Measurements from ENCODE around the gene BAIAP3. TPM values are rescaled to one million over a fixed set of nuclear protein-coding genes. Genes with fewer than 3 reads are reported as not detected.

Gene BAIAP3
- total and polyA plus RNA-seq, 2 of the 4 experiments (the other 2 are of a cell fraction), result 0.36 to 0.65 TPM

GRCh38 chr16:1283996-1284616, 49.3 kb upstream of the BAIAP3 start:
- Histone ChIP-seq H3K23ac (ENCODE audit: low read depth, low read length) (no peak overlapping the region), H2BK15ac (ENCODE audit: low read depth, low read length) (no peak overlapping the region), H3K18ac (ENCODE audit: low read depth, low read length) (no peak overlapping the region), H3K4ac (ENCODE audit: low read depth, low read length) (no peak overlapping the region), H2AK9ac (replicated peaks; ENCODE audit: low read depth, low read length, poor library complexity) (no peak overlapping the region), H4K20me1 (ENCODE audit: insufficient read depth, low read length) (no peaks in the 10 kb centered on the region), H3K36me3 (ENCODE audit: control insufficient read depth, insufficient read depth, low read length) (no peaks in the 10 kb centered on the region), H2BK20ac (ENCODE audit: low read depth, low read length) (no peak overlapping the region), H4K91ac (ENCODE audit: insufficient read depth, low read depth, low read length) (no peak overlapping the region), H2BK5ac (ENCODE audit: low read depth, low read length, poor library complexity, severe bottlenecking) (no peak overlapping the region), H3K27me3 (ENCODE audit: control insufficient read depth, insufficient read depth, low read length) (peaks cover 74% of the 10 kb centered on the region), H3K14ac (replicated peaks; ENCODE audit: low read depth, low read length) (no peak overlapping the region), H3K9me1 (ENCODE audit: insufficient read depth, low read length) (no peaks in the 10 kb centered on the region), H3K56ac (ENCODE audit: extremely low read depth, insufficient read depth, low read length) (no peak overlapping the region), H2AK5ac (ENCODE audit: low read depth, low read length) (no peak overlapping the region), H3K4me1 (ENCODE audit: control insufficient read depth, insufficient read depth, low read length) (no peaks in the 10 kb centered on the region), H3K4me3 (ENCODE audit: insufficient read depth, low read depth, low read length) (no peak overlapping the region), H4K8ac (ENCODE audit: low read depth in 2 of 2, low read length in 2 of 2) (no peak overlapping the region), H2BK120ac (ENCODE audit: low read depth, low read length) (no peak overlapping the region), H3K79me1 (ENCODE audit: low read depth in 1 of 2, low read length in 2 of 2) (no peaks in the 10 kb centered on the region), H3K9ac (ENCODE audit: low read depth, low read length) (no peak overlapping the region), H4K5ac (ENCODE audit: low read depth, low read length) (no peak overlapping the region), H3K27ac (ENCODE audit: insufficient read depth, low read length) (no peak overlapping the region), H2AFZ (replicated peaks; ENCODE audit: low read length, poor library complexity) (no peak overlapping the region), H3K4me2 (ENCODE audit: low read depth, low read length) (no peak overlapping the region), H3K9me3 (ENCODE audit: control insufficient read depth, insufficient read depth, low read length) (no peaks in the 10 kb centered on the region)
- in situ Hi-C loops (cut with MboI; ENCODE audit: low sequenced_read_pairs), result no loop called here
- WGBS, 2 experiments (ENCODE audit: extremely low coverage in 2 of 2, insufficient read length in 1 of 2), result 35% methylated on average over 7 of the region's 16 CpGs; no CpG with 5 or more reads in 1 of the 2 experiments
- ChIA-PET CTCF (no interaction called here), POLR2A (ENCODE audit: unreplicated experiment) (no interaction called here)
- intact Hi-C loops (cut with micrococcal nuclease), result no loop called here
- ATAC-seq (ENCODE audit: low read depth), result no peak
- BruUV-seq (replicated peaks), result no TSS peak
- dilution Hi-C loops (cut with HindIII; ENCODE audit: low sequenced_read_pairs, unreplicated experiment), result no loop called here
- no peak for TF ChIP-seq ELK1 (IDR thresholded peaks at IDR 0.05; ENCODE audit: borderline replicate concordance, low read depth, low read length)
- no peak for TF ChIP-seq CTCF (conservative IDR thresholded peaks at IDR 0.05; ENCODE audit: low read depth, low read length)
- no peak for TF ChIP-seq USF2 (IDR thresholded peaks at IDR 0.05; ENCODE audit: low read depth, low read length)
- TF ChIP-seq SMC3 (IDR thresholded peaks at IDR 0.05; ENCODE audit: low read depth, low read length), result no peak
- TF ChIP-seq RFX5 (IDR thresholded peaks at IDR 0.05; ENCODE audit: low read depth, low read length), result no peak
- TF ChIP-seq MAZ (IDR thresholded peaks at IDR 0.05; ENCODE audit: borderline replicate concordance, low read depth, low read length), result no peak
- TF ChIP-seq CEBPB (IDR thresholded peaks at IDR 0.05; ENCODE audit: low read depth, low read length), result no peak
- no peak for TF ChIP-seq BHLHE40 (IDR thresholded peaks at IDR 0.05; ENCODE audit: low read depth, low read length)
- TF ChIP-seq FOS (IDR thresholded peaks at IDR 0.05; ENCODE audit: low read depth, low read length), result no peak
- TF ChIP-seq RCOR1 (IDR thresholded peaks at IDR 0.05; ENCODE audit: insufficient replicate concordance, low read length), result no peak
- TF ChIP-seq POLR2A (IDR thresholded peaks at IDR 0.05; ENCODE audit: low read depth, low read length), result no peak
- no peak for TF ChIP-seq MAFK (IDR thresholded peaks at IDR 0.05; ENCODE audit: low read depth, low read length)
- TF ChIP-seq NFE2L2 (IDR thresholded peaks at IDR 0.05; ENCODE audit: low read depth, low read length), result no peak
- no peak for TF ChIP-seq CHD1 (IDR thresholded peaks at IDR 0.05; ENCODE audit: low read depth, low read length)
- TF ChIP-seq MXI1 (IDR thresholded peaks at IDR 0.05; ENCODE audit: borderline replicate concordance, low read depth, low read length), result no peak
- TF ChIP-seq RAD21 (IDR thresholded peaks at IDR 0.05; ENCODE audit: low read length), result no peak
- no peak for DNase-seq

Data from IMR-90 (cell line).